ENCODE measurements around the gene CTNNA3.

The CTNNA3 gene

GRCh38 chr10:66591865-66592264, 1104.1 kb downstream of the CTNNA3 start:
- no peak for DNase-seq

DNA sequence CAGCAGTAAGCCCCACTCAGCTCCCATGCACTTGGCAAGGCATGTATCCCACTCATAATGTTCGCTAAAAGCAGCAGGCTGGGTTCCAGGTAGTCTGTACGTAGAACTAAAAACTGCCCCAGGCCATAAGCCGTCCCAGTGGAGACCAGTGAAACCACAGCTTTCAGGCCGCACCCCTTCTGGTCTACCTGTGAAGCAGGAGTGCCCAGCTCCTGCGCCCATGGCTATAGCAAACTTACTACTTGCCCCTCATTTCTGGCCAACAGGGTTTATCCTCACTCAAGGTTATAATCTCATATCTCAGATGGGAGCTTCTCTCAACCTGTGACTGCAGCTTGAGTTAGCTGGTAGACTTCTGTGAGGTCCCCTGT, 1108.3 kb downstream of the CTNNA3 start:
- no peak for DNase-seq

DNA sequence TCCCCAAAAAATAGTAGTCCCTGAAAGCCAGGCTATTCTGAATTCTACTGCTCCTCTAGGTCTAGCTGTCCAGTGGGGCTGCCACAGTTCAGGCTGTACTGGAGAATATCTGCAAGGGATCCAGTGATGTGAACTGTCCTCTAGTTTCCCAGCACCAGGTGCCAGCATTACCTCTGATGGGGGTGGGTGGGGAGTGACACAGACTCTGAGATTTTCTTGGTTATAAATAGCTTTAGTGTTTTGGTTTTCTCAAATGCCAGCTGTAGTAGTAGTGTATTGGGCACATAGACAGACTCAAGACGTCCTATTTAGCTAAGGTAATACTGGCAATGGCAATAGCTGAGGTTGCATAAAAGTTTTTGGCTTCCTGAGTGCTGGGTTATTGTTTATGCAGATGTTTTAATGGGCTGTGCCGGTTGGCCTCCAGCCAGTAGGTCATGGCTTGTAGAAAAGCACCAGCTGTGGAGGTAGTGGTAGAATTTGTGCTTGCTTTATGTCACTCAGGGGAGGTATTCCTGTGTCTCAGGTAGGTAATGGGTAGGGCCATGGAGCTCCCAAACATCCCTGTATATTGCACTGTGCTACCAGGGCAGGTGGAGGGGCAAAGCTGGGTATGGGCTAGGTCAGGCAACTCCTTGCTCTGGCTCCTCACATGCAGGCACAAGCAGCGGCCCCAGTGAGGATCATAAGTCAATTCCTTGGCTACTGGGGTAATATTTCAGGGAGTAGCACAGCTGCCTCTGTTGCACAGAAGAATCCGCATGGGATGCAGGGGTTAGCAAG, 1108.9 kb downstream of the CTNNA3 start:
- no peak for DNase-seq

GRCh38 chr10:66586073-66586472, 1109.9 kb downstream of the CTNNA3 start:
- no peak for DNase-seq

GRCh38 chr10:66575251-66575855, 1120.6 kb downstream of the CTNNA3 start:
- DNase-seq, result no peak

DNA sequence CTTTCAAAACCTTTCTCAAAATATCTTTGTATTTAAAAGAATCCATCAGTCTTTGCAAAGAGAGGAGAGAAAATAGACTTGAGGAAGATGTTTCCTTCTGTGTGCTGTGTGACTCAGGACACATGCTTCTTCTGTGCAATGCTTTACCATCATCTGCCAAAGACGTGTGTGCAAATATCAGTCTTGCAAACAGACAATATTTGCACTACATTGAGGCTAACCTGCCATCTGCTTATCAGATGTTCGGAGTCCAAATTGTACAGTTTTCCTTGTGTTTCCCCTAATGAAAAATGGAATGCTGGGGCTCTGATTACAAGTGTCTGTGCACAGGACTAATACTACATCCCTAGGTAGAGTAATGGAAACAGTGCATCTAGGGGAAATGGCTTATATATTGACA, 1123.3 kb downstream of the CTNNA3 start:
- DNase-seq, result no peak

DNA sequence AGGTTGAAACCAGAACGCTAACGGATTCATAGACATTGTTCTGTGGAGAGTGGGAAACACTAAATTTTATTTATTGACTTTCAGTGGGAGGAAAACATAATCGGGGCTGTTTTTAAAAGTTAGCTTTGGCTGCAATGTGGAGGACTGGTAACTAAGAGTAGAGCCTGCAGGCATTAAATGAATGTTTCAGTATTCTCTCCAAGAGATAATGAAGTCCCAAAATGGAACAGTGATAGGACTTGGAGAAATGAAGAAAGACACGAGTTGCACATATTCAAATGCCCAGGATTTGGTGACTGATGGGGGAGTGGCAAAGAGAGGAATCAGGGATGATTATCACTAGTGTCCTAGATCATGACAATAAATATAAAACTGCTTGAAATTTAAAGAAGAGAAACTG, 1130.0 kb downstream of the CTNNA3 start:
- DNase-seq, result no peak

- DNase-seq, result no peak
Observed at GRCh38 chr10:66564287-66564686, 1131.7 kb downstream of the CTNNA3 start.

GRCh38 chr10:66555061-66555460, 1140.9 kb downstream of the CTNNA3 start:
- DNase-seq, result no peak

DNA sequence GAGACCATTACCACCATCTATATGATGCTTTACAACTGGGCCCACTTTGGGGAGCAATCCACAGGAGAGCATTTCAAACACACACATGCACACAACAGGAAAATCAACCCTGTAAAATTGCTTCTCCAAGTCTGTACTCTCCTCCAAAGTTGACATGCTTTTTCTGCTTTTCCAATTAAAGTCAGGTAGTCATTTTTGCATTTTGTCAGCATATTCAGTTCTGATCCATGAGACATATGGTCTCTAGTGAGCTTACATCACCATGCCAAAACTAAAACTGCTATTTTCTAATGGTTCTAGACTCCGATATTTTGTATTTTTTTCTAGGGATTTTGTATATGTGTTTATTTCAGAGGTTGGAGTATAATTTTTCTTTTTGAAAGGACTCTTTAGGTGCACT, 1143.7 kb downstream of the CTNNA3 start:
- DNase-seq, result no peak

DNA sequence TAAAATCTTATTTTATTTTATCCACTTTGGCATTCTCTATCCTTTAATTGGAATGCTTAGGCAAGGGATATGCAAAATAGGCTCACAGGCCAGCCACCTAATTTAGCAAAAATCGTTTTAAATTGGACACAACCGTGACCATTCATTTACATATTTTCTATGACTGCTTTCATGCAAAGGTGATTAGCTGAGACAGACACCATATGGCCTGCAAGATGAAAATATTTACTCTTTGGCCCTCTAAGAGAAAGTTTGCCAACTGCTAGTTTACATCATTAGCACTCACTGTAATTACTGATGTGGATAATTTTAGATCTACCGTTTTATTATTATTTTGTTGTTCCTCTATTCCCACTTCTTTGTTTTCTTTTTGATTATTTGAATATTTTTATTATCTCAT, 1145.6 kb downstream of the CTNNA3 start:
- no peak for DNase-seq

GRCh38 chr10:66538908-66539307, 1157.1 kb downstream of the CTNNA3 start:
- no peak for DNase-seq

- no peak for DNase-seq
Observed at GRCh38 chr10:66538371-66538770, 1157.6 kb downstream of the CTNNA3 start.

- DNase-seq, result no peak
Observed at GRCh38 chr10:66537186-66537585, 1158.8 kb downstream of the CTNNA3 start.

GRCh38 chr10:66535439-66535838, 1160.6 kb downstream of the CTNNA3 start:
- no peak for DNase-seq

- no peak for DNase-seq
Observed at GRCh38 chr10:66534866-66535265, 1161.1 kb downstream of the CTNNA3 start.

DNA sequence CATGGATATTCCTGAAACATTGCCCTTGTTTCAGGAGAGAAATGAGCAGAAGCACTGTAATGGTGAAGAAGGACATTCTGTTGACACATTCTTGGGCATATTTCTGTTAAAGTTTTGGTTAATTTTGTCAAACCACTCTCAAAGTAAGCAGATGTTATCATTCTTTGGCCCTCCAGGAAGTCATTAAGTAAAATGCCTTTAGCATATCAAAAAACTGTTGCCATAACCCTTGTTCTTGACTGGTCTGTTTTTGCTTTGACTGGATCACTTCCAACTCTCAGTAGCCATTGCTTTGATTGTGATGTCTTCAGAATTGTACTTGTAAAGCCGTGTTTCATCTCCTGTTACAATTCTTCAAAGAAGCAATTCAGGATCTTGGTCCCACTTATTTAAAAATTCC, 1174.5 kb downstream of the CTNNA3 start:
- no peak for DNase-seq

- no peak for DNase-seq
Observed at GRCh38 chr10:66519616-66520015, 1176.4 kb downstream of the CTNNA3 start.

DNA sequence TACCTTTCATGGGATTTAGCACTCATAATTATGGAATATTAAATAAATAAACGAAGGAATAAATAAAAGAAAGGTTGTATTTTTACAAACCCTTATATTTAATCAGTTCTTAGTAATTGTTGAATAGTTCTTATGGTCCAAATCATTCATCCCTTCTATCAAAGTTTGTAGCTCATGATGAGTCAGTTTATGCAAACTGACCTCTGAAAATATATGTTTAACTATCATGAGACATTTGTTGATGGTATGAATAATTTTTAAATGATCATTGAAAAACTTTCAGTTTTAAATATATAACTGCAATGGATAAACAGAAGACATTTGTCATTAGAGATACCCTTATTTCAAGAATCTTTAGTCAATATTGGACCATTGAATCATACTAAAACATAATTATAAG, 1181.3 kb downstream of the CTNNA3 start:
- DNase-seq, result no peak

GRCh38 chr10:66513504-66513903, 1182.5 kb downstream of the CTNNA3 start:
- DNase-seq, result no peak

GRCh38 chr10:66505003-66505657, 1190.9 kb downstream of the CTNNA3 start:
- no peak for DNase-seq

DNA sequence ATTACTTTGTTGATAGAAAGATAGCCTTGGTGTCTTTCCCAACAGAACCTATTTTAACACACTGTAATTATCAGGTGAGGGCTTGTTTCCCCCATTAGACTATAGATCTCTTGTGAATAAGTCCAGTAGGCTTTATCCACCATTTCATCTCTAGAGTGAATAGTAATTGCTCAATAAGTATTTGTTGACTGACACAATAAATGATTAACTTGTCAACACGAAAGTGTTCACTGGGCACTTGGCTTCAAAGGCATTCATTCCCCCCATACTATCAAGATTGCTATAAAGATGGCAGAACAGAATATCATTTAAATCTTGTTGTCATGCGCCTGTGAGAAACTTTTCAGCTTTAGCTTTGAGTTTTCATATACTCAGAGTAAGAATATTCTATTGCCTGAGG, 1194.6 kb downstream of the CTNNA3 start:
- no peak for DNase-seq

DNA sequence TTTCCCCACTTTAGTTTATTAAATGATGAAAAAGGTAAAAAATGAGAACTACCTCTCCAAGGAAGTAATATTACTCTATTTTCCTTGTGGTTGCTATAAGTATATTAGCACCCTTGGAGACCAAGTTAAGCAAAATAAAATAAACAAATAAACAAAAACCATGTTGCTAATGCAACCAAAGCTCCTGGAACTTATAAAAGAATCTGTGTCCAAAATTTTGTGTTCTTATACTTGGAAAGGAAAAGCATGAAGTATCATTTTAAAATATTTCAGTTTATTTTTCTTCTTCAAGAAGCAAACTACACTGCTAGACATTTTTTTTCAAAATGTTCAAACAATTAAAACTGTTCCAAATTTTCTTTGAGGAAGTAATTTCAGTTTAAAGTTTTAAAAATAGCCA, 1212.0 kb downstream of the CTNNA3 start:
- DNase-seq, result no peak

DNA sequence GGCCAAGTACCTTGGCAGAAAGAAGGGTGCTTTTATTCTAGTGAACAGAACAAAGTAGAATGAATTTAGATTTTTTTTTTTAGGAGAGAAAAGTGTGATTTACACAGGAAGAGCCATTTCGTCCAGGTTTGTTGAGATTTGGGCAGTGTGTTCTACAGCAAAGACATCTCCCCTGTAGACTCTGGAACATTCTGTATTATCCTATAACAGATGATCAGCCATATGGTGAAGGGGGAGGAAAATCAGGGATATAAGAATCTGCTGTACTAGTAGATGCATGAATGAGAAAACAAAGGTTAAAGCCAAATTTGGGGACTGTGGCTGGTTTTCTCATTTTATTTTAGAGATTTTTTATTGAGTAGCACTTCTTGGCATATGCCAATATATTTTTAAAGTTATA, 1223.8 kb downstream of the CTNNA3 start:
- no peak for DNase-seq
